Measurements from ENCODE around the gene TP53TG5. TPM values are rescaled to one million over a fixed set of nuclear protein-coding genes. Genes with fewer than 3 reads are reported as not detected.
"Not testable (repeated sequence)": the region's sequence is repeated elsewhere in the genome, so short reads cannot be mapped to it uniquely, and the experiment has no call there.

TP53TG5 gene
- total RNA-seq, 1 experiment from 2014 or later, result 0.85 TPM

GRCh38 chr20:45350795-45351194, 27.3 kb downstream of the TP53TG5 start:
- H3K27ac Mint-ChIP-seq; H3K9me3 Mint-ChIP-seq; H3K36me3 Mint-ChIP-seq; ATAC-seq; POLR2A ChIA-PET; DNase-seq (ENCODE audit: low spot score); H3K27me3 Mint-ChIP-seq (ENCODE audit: low read depth); H3K4me3 Mint-ChIP-seq: not testable (repeated sequence)
- TF ChIP-seq GABPB1 (CRISPR knock-in tag; IDR thresholded peaks at IDR 0.05), result 0 out of 2 replicates have a peak, but pooled peaks have one; percentile 33
- peaks cover 32% of the 10 kb centered on the region for H3K4me1 Mint-ChIP-seq
- CTCF ChIA-PET, result interaction anchor here (1.3 to 1.5 kb wide), 2 partner anchors 12 to 23 kb away, joined by 4 read pairs; partner anchors contain the start of gene SYS1

DNA sequence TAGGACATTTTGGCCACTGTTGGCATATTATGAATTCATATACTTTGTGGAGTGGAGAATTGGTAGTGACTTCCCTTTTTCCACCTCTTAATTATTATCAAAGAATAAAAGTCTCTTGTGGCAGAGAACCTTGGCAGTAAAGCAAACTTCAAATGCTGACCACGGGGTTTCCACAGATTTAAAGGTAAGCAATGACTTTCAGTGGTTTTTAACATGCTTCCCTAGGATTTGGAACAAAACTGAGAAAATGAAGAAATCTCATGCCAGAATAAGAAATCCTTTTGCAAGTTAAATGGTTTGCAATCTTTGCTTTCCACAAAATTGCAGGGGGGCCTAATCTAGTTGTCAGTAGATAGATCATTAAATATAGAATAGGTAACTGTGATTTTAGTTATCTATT, 27.9 kb downstream of the TP53TG5 start:
- CTCF ChIA-PET, result interaction anchor here (1.5 kb wide), 1 partner anchor 24 kb away, joined by 4 read pairs; no protein-coding TSS in a partner anchor
- Mint-ChIP-seq H3K4me3 (no peak overlapping the region), H3K4me1 (peaks cover 38% of the 10 kb centered on the region), H3K27ac (no peak overlapping the region), H3K9me3 (no peaks in the 10 kb centered on the region), H3K36me3 (no peaks in the 10 kb centered on the region), H3K27me3 (ENCODE audit: low read depth) (no peaks in the 10 kb centered on the region)
- no peak for DNase-seq (ENCODE audit: low spot score)
- no peak for ATAC-seq
- TF ChIP-seq, protein P1, sequence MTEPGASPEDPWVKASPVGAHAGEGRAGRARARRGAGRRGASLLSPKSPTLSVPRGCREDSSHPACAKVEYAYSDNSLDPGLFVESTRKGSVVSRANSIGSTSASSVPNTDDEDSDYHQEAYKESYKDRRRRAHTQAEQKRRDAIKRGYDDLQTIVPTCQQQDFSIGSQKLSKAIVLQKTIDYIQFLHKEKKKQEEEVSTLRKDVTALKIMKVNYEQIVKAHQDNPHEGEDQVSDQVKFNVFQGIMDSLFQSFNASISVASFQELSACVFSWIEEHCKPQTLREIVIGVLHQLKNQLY (CRISPR knock-in tag; IDR thresholded peaks at IDR 0.05), result no peak
- no peak for TF ChIP-seq PREB (CRISPR knock-in tag; IDR thresholded peaks at IDR 0.05; ENCODE audit: borderline replicate concordance)
- no peak for TF ChIP-seq USF1 (CRISPR knock-in tag; IDR thresholded peaks at IDR 0.05)
- no peak for TF ChIP-seq ZNF671 (CRISPR knock-in tag; IDR thresholded peaks at IDR 0.05)
- TF ChIP-seq ZNF263 (CRISPR knock-in tag; IDR thresholded peaks at IDR 0.05; ENCODE audit: low read depth), result no peak
- no peak for TF ChIP-seq JAZF1 (CRISPR knock-in tag; IDR thresholded peaks at IDR 0.05)
- TF ChIP-seq, protein P2, sequence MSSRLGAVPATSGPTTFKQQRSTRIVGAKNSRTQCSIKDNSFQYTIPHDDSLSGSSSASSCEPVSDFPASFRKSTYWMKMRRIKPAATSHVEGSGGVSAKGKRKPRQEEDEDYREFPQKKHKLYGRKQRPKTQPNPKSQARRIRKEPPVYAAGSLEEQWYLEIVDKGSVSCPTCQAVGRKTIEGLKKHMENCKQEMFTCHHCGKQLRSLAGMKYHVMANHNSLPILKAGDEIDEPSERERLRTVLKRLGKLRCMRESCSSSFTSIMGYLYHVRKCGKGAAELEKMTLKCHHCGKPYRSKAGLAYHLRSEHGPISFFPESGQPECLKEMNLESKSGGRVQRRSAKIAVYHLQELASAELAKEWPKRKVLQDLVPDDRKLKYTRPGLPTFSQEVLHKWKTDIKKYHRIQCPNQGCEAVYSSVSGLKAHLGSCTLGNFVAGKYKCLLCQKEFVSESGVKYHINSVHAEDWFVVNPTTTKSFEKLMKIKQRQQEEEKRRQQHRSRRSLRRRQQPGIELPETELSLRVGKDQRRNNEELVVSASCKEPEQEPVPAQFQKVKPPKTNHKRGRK (CRISPR knock-in tag; IDR thresholded peaks at IDR 0.05; ENCODE audit: borderline replicate concordance), result no peak
- TF ChIP-seq, protein P3, sequence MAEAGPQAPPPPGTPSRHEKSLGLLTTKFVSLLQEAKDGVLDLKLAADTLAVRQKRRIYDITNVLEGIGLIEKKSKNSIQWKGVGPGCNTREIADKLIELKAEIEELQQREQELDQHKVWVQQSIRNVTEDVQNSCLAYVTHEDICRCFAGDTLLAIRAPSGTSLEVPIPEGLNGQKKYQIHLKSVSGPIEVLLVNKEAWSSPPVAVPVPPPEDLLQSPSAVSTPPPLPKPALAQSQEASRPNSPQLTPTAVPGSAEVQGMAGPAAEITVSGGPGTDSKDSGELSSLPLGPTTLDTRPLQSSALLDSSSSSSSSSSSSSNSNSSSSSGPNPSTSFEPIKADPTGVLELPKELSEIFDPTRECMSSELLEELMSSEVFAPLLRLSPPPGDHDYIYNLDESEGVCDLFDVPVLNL (CRISPR knock-in tag; IDR thresholded peaks at IDR 0.05; ENCODE audit: borderline replicate concordance, low read depth), result no peak
- no peak for TF ChIP-seq ZBTB21 (CRISPR knock-in tag; IDR thresholded peaks at IDR 0.05; ENCODE audit: borderline replicate concordance)
- no peak for TF ChIP-seq GRHL2 (CRISPR knock-in tag; IDR thresholded peaks at IDR 0.05; ENCODE audit: insufficient replicate concordance, severe bottlenecking)
- no peak for TF ChIP-seq OVOL2 (CRISPR knock-in tag; IDR thresholded peaks at IDR 0.05; ENCODE audit: borderline replicate concordance)
- TF ChIP-seq TCF7 (CRISPR knock-in tag; IDR thresholded peaks at IDR 0.05; ENCODE audit: low read depth), result no peak
- no peak for TF ChIP-seq TEAD4 (CRISPR knock-in tag; IDR thresholded peaks at IDR 0.05)
- TF ChIP-seq, protein P4, sequence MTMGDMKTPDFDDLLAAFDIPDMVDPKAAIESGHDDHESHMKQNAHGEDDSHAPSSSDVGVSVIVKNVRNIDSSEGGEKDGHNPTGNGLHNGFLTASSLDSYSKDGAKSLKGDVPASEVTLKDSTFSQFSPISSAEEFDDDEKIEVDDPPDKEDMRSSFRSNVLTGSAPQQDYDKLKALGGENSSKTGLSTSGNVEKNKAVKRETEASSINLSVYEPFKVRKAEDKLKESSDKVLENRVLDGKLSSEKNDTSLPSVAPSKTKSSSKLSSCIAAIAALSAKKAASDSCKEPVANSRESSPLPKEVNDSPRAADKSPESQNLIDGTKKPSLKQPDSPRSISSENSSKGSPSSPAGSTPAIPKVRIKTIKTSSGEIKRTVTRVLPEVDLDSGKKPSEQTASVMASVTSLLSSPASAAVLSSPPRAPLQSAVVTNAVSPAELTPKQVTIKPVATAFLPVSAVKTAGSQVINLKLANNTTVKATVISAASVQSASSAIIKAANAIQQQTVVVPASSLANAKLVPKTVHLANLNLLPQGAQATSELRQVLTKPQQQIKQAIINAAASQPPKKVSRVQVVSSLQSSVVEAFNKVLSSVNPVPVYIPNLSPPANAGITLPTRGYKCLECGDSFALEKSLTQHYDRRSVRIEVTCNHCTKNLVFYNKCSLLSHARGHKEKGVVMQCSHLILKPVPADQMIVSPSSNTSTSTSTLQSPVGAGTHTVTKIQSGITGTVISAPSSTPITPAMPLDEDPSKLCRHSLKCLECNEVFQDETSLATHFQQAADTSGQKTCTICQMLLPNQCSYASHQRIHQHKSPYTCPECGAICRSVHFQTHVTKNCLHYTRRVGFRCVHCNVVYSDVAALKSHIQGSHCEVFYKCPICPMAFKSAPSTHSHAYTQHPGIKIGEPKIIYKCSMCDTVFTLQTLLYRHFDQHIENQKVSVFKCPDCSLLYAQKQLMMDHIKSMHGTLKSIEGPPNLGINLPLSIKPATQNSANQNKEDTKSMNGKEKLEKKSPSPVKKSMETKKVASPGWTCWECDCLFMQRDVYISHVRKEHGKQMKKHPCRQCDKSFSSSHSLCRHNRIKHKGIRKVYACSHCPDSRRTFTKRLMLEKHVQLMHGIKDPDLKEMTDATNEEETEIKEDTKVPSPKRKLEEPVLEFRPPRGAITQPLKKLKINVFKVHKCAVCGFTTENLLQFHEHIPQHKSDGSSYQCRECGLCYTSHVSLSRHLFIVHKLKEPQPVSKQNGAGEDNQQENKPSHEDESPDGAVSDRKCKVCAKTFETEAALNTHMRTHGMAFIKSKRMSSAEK (CRISPR knock-in tag; IDR thresholded peaks at IDR 0.05; ENCODE audit: borderline replicate concordance), result no peak
- TF ChIP-seq, protein P5, sequence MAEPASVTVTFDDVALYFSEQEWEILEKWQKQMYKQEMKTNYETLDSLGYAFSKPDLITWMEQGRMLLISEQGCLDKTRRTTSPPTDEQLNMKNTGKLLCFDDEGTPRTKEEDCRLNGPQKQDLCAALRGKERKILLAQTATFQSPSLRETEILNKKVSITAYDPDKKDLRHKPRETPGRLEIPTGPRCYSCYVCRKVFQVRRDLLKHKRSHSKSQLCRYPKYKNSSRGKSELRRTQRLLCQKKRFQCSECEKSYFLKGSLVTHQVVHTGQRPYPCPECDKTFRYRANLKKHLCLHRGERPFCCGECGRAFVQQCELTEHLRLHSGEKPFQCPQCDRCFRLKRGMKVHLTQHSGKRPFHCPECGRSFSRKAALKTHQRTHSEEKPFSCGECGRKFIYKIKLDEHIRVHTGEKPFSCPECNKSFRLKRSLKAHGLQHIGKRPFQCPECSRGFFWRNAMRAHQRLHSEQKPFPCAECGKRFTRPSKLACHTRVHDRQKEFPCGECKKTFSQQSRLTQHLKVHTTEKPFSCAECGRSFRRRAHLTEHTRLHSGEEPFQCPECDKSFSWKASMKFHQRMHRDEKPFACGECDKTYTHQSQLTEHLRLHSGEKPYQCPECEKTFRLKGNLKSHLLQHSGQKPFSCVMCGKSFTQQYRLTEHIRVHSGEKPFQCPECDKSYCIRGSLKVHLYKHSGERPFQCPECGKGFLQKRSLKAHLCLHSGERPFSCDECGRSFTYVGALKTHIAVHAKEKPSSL (CRISPR knock-in tag; conservative IDR thresholded peaks at IDR 0.05), result no peak
- no peak for TF ChIP-seq ETV6 (CRISPR knock-in tag; IDR thresholded peaks at IDR 0.05)
- POLR2A ChIA-PET, result no interaction called here
